Ramos (cell line): Measurements from ENCODE around the gene DNAJC11.

Source experiments
- in situ Hi-C: fragments of 300-500 bp; cut with MboI; formaldehyde crosslinking; loops from one replicate; pipeline ENCODE4 v1.14.3; 2022; ENCODE audit warnings: low sequenced_read_pairs; ENCODE audit not compliant: unreplicated experiment

Gene DNAJC11

GRCh38 chr1:6591222-6591621 lies 110.4 kb downstream of the DNAJC11 start:
- in situ Hi-C loops: no loop called here

DNA sequence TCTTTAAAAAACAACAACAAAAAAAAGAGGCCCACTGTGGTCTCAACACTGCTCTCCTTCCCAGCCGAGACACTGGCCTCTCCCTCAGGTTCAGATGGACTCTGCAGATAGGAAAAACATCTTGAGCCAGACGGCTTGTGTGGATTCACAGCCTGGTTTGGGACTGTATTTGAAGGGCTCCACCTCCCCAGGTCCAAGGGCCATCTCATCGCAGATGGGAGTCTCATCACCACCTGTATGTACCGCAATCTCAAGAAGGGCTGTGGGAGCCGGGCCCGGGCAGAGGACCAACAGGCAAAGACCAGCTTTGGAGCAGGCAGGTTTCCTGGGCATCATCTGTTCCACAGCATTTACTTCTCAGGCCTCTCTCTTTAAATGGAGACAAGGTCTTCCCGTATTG lies 111.6 kb downstream of the DNAJC11 start:
- in situ Hi-C loops: no loop called here

- in situ Hi-C loops: no loop called here
Measured at GRCh38 chr1:6588893-6589520, 112.6 kb downstream of the DNAJC11 start.

DNA sequence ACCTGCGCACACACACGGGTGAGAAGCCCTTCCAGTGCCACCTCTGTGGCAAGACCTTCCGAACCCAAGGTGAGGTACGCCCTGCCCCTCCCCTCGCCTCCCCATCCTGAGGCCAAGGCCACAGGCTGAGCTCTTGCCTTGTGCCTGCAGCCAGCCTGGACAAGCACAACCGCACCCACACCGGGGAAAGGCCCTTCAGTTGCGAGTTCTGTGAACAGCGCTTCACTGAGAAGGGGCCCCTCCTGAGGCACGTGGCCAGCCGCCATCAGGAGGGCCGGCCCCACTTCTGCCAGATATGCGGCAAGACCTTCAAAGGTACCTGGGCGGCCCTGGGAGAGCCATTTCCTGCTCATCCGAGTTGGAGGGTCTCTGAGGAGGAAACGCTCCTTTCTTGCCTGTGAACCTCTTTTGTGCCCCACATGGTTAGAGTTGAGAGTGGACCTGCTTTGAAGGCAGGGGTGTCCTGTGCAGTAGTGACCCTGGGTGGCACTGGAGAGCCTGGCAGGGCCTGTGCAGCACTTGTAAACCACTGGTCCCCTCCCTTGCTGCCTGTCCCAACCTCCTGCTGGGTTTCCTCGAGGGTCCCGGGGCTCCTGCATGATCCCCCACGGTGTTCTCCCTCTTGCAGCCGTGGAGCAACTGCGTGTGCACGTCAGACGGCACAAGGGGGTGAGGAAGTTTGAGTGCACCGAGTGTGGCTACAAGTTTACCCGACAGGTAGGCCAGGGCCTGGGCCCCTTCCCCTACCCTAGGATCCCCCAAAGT lies 113.3 kb downstream of the DNAJC11 start:
- in situ Hi-C loops: no loop called here

DNA sequence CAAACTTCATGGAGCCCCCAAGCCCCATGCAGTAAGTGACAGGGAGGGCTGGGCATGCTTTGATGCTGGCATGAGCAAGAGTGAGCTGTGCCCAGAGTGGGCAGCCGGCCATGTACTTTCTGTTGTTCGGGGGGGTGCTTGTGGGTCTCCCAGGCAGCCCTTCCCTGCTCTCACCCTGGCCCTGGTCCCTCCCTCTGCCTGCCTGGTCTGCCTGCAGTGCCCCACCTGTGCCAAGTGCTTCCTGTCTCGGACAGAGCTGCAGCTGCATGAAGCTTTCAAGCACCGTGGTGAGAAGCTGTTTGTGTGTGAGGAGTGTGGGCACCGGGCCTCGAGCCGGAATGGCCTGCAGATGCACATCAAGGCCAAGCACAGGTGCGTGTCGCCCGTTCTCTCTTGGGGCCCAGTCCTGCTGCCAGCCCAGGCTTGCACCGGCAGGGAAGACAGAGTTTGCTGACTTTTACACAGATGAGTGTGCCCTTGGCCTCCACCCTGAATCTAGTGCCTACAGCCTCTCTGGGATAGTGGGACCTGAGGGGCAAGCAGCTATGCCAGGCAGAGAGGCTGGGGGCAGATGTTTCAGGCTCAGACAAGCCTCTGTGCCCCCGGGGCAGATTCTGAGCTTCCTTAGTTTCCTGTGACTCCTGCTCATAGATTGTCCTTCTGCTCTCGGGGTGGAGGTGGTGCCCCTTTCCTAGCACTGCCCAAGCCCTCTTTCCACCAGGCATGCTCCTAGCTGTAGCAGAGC lies 114.2 kb downstream of the DNAJC11 start:
- in situ Hi-C loops: no loop called here

DNA sequence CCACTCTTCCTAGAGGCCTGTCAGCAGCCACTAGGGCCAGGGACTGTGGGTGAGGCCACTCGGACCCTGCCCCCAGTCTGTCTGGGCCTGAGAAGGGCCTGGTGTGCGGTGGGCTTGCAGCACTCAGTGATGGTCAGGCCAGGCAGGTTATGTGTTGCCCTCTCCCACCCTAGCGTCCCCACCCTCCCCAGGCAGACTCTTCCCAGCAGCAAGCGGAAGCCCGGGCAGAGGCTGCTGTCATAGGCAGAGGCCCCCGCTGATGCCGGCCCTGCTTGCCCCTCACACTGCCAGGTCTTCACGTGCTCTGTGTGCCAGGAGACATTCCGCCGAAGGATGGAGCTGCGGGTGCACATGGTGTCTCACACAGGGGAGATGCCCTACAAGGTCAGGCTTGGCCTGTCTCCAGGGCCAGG lies 115.2 kb downstream of the DNAJC11 start:
- in situ Hi-C loops: no loop called here

GRCh38 chr1:6585841-6586240 lies 115.8 kb downstream of the DNAJC11 start:
- in situ Hi-C loops: no loop called here

DNA sequence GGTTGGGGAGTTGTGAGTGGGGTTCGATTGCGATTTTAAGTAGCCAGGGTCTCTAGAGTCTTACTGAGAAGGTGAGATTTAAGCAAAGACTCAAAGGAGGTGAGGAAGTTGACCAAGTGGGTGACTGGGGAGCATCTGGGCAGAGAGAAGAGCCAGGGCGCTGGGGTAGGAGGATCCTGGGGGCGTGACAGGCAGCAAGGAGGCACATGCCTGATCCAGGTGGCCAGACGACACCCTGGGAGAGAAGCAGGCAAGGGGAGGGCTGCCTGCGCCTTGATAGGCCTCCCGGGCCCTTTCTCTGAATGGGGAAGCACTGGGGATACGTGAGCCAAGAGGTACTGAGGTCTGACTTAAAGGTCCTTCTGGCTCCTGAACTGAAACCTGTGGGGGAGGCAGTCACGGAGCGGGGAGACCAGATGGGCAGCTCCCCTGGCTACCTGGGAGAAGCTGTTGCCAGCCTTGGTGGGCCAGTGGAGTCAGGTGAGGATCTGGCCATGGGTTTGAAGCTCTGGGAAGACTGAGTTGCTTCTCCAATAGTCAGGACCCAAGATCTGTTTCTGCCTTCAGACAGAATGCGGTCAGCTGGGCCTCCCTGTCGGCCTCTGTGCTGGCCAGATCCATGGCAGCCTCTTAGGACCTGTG lies 116.4 kb downstream of the DNAJC11 start:
- in situ Hi-C loops: no loop called here
